ENCODE data around the gene KRT80. TPM values are rescaled to one million over a fixed set of nuclear protein-coding genes. Genes with fewer than 3 reads are reported as not detected.

KRT80 gene
- total RNA-seq, 2 experiments from 2014 or later = not detected

DNA sequence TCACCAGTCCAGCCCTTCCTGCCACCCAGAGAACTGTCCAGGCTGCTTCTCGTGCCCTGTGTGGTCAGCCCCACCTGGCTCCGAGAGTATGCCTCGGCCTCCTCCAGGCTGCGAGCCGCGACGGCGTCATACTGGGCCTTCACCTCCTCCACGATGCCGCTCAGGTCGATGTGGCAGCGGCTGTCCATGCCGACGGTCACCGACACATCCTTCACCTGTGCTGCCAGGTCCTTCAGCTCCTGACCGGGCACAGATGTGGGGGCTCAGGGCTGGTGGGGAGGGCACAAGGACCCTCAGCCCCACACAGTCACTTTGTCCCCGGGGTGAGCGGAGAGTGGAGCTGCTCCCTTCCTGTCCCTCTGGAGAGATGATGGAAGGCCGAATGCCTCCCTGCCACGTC is 18.3 kb downstream of the KRT80 start:
- ChIA-PET POLR2A (no interaction called here), CTCF (no interaction called here)

DNA sequence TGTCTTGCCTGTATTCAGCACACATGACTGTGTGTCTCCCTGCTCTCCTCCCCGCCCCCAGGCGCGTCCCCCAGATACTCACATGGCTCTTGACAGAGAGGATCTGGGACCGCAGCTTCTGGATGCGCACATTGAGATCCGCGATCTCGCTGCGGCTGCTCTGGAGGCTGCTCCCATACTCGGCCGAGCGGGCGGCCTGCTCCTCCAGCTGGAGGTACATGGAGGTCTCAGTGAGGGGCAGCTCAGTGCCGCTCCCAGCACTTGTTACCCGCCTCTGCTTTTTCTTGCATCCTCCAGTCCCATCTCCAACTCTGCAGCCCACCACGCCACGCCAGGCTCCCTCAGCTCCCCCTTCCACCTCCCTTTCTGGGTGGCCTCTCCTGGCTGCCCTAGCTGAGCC is 18.9 kb downstream of the KRT80 start:
- ChIA-PET POLR2A (no interaction called here), CTCF (no interaction called here)
- H3K4me3 Mint-ChIP-seq = no peak overlapping the region
- H3K9me3 ChIP-seq (ENCODE audit: control insufficient read depth in 1 of 2, insufficient read depth in 1 of 2, low read length in 2 of 2) = no peaks in the 10 kb centered on the region
- H3K4me1 ChIP-seq (ENCODE audit: insufficient read depth, low read length) = no peaks in the 10 kb centered on the region
- TF ChIP-seq CTCF (IDR thresholded peaks at IDR 0.05) = no peak
- intact Hi-C loops (cut with DNase I, micrococcal nuclease) = no loop called here
- ATAC-seq (ENCODE audit: poor library complexity) = no peak
- no peak overlapping the region for H3K27ac Mint-ChIP-seq
- no peak for DNase-seq
- H3K36me3 ChIP-seq (ENCODE audit: insufficient read depth, low read length) = no peaks in the 10 kb centered on the region
- no peak overlapping the region for H3K4me3 ChIP-seq (ENCODE audit: low read length)
- H3K9me3 Mint-ChIP-seq = no peaks in the 10 kb centered on the region
- no peaks in the 10 kb centered on the region for H3K36me3 Mint-ChIP-seq (ENCODE audit: low read depth)
- H3K27me3 Mint-ChIP-seq = no peaks in the 10 kb centered on the region
- no peak overlapping the region for H3K27ac ChIP-seq (ENCODE audit: low read depth in 1 of 2, low read length in 2 of 2)
- no peaks in the 10 kb centered on the region for H3K27me3 ChIP-seq (ENCODE audit: control insufficient read depth in 1 of 2, insufficient read depth in 2 of 2, low read length in 2 of 2)
- H3K4me1 Mint-ChIP-seq (ENCODE audit: low read depth) = no peaks in the 10 kb centered on the region

More for the DNA sequence above, 18.3 kb downstream of the KRT80 start:
- Mint-ChIP-seq H3K4me3 (no peak overlapping the region), H3K9me3 (no peaks in the 10 kb centered on the region), H3K27me3 (no peaks in the 10 kb centered on the region), H3K27ac (no peak overlapping the region), H3K36me3 (ENCODE audit: low read depth) (no peaks in the 10 kb centered on the region), H3K4me1 (ENCODE audit: low read depth) (no peaks in the 10 kb centered on the region)
- no peaks in the 10 kb centered on the region for H3K36me3 ChIP-seq (ENCODE audit: insufficient read depth, low read length)
- H3K27ac ChIP-seq (ENCODE audit: low read depth in 1 of 2, low read length in 2 of 2) = no peak overlapping the region
- TF ChIP-seq CTCF (IDR thresholded peaks at IDR 0.05) = no peak
- no peak overlapping the region for H3K4me3 ChIP-seq (ENCODE audit: low read length)
- no peak for ATAC-seq (ENCODE audit: poor library complexity)
- no peak for DNase-seq
- H3K9me3 ChIP-seq (ENCODE audit: control insufficient read depth in 1 of 2, insufficient read depth in 1 of 2, low read length in 2 of 2) = no peaks in the 10 kb centered on the region
- intact Hi-C loops (cut with DNase I, micrococcal nuclease) = no loop called here
- H3K4me1 ChIP-seq (ENCODE audit: insufficient read depth, low read length) = no peaks in the 10 kb centered on the region
- no peaks in the 10 kb centered on the region for H3K27me3 ChIP-seq (ENCODE audit: control insufficient read depth in 1 of 2, insufficient read depth in 2 of 2, low read length in 2 of 2)

DNA sequence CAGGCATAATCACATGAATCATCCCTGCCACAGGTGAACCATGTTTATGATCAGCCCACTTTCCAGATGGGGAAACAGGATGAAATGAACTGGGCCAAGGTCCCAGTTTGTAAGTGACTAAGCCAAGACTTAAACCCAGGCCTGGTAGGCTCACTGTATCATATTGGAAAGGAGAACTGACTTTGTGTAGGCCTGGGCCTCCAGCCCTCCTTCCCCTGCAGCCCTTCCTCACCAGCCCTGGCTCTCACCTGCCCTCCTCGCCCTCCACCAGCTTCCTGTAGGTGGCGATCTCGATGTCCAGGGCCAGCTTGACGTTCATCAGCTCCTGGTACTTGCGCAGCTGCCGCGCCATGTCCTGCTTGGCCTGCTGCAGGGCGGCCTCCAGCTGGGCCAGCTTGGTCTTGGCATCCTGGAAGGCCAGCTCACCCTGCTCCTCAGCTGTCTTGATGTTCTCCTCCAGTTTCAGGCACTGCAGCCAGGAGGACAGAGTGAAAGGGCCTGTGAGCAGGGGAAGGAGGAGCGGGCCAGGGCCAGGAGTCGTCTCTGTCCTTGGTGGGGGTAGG is 19.8 kb downstream of the KRT80 start:
- H3K4me3 Mint-ChIP-seq = no peak overlapping the region
- H3K4me1 Mint-ChIP-seq (ENCODE audit: low read depth) = no peaks in the 10 kb centered on the region
- H3K27ac Mint-ChIP-seq = no peak overlapping the region
- Histone ChIP-seq H3K4me1 (ENCODE audit: insufficient read depth, low read length) (no peaks in the 10 kb centered on the region), H3K9me3 (ENCODE audit: control insufficient read depth in 1 of 2, insufficient read depth in 1 of 2, low read length in 2 of 2) (no peaks in the 10 kb centered on the region), H3K4me3 (ENCODE audit: low read length) (no peak overlapping the region), H3K27ac (ENCODE audit: low read depth in 1 of 2, low read length in 2 of 2) (no peak overlapping the region), H3K36me3 (ENCODE audit: insufficient read depth, low read length) (no peaks in the 10 kb centered on the region), H3K27me3 (ENCODE audit: control insufficient read depth in 1 of 2, insufficient read depth in 2 of 2, low read length in 2 of 2) (no peaks in the 10 kb centered on the region)
- CTCF ChIA-PET = no interaction called here
- no peaks in the 10 kb centered on the region for H3K9me3 Mint-ChIP-seq
- no peaks in the 10 kb centered on the region for H3K27me3 Mint-ChIP-seq
- H3K36me3 Mint-ChIP-seq (ENCODE audit: low read depth) = no peaks in the 10 kb centered on the region
- ATAC-seq (ENCODE audit: poor library complexity) (no peak), DNase-seq (peak in 1 of 14 experiments; percentile 38)
- POLR2A ChIA-PET = no interaction called here
- no peak for TF ChIP-seq CTCF (IDR thresholded peaks at IDR 0.05)
- intact Hi-C loops (cut with DNase I, micrococcal nuclease) = no loop called here
